ENCODE data around the gene VOPP1. TPM values are rescaled to one million over a fixed set of nuclear protein-coding genes. Genes with fewer than 3 reads are reported as not detected.

VOPP1 gene
- total and polyA plus RNA-seq, 8 donors, result 15.1 to 37.3 (median 19.2) TPM

- Histone ChIP-seq H3K36me3 (no peaks in the 10 kb centered on the region), H3K27ac (no peak overlapping the region), H3K9me3 (no peaks in the 10 kb centered on the region), H3K4me3 (no peak overlapping the region), H3K27me3 (no peaks in the 10 kb centered on the region), H3K4me1 (no peaks in the 10 kb centered on the region)
- peak in 2 of 6 donors; percentile 44 to 66 for DNase-seq
- 63 to 68% methylated on average over 19 of the region's 19 CpGs for WGBS, 2 donors
- peak in 1 of 4 donors; percentile 14 for ATAC-seq
- intact Hi-C loops (cut with DNase I), result no loop called here
- no peak for FAIRE-seq
- TF ChIP-seq CTCF (IDR thresholded peaks at IDR 0.05), result no peak
These were observed 133.4 kb downstream of the VOPP1 start for GRCh38 chr7:55438757-55439525.

- Histone ChIP-seq H3K4me1 (no peaks in the 10 kb centered on the region), H3K36me3 (no peaks in the 10 kb centered on the region), H3K4me3 (no peak overlapping the region), H3K27ac (no peak overlapping the region), H3K27me3 (no peaks in the 10 kb centered on the region), H3K9me3 (no peaks in the 10 kb centered on the region)
- 78 to 84% methylated on average over 13 of the region's 13 CpGs for WGBS, 2 donors
- DNase-seq (no peak), FAIRE-seq (no peak), ATAC-seq (peak in 1 of 4 donors; percentile 47)
- no peak for TF ChIP-seq CTCF (IDR thresholded peaks at IDR 0.05)
- intact Hi-C loops (cut with DNase I), result no loop called here
These were observed 134.1 kb downstream of the VOPP1 start for GRCh38 chr7:55438085-55438756.

GRCh38 chr7:55437375-55437774 lies 134.9 kb downstream of the VOPP1 start:
- no peak for TF ChIP-seq CTCF (IDR thresholded peaks at IDR 0.05)
- Histone ChIP-seq H3K27ac (no peak overlapping the region), H3K36me3 (no peaks in the 10 kb centered on the region), H3K27me3 (no peaks in the 10 kb centered on the region), H3K4me1 (no peaks in the 10 kb centered on the region), H3K9me3 (no peaks in the 10 kb centered on the region), H3K4me3 (no peak overlapping the region)
- WGBS, 2 donors, result 91% methylated on average over 1 of the region's 1 CpG
- no peak for ATAC-seq
- DNase-seq, result no peak
- intact Hi-C loops (cut with DNase I), result no loop called here
- no peak for FAIRE-seq

GRCh38 chr7:55436457-55436856 lies 135.8 kb downstream of the VOPP1 start:
- WGBS, 2 donors, result 74 to 85% methylated on average over 10 of the region's 10 CpGs
- intact Hi-C loops (cut with DNase I), result no loop called here
- ATAC-seq (no peak), FAIRE-seq (no peak), DNase-seq (no peak)
- H3K9me3 ChIP-seq, result no peaks in the 10 kb centered on the region
- H3K4me1 ChIP-seq, result no peaks in the 10 kb centered on the region
- no peaks in the 10 kb centered on the region for H3K27me3 ChIP-seq
- no peaks in the 10 kb centered on the region for H3K36me3 ChIP-seq
- TF ChIP-seq CTCF (IDR thresholded peaks at IDR 0.05), result no peak
- H3K27ac ChIP-seq, result no peak overlapping the region
- no peak overlapping the region for H3K4me3 ChIP-seq

GRCh38 chr7:55435466-55435865 lies 136.8 kb downstream of the VOPP1 start:
- 76 to 83% methylated on average over 10 of the region's 10 CpGs for WGBS, 2 donors
- Histone ChIP-seq H3K27ac (no peak overlapping the region), H3K4me3 (no peak overlapping the region), H3K9me3 (no peaks in the 10 kb centered on the region), H3K4me1 (peaks cover 0 to 3% (median 0%) of the 10 kb centered on the region in 3 donors), H3K27me3 (no peaks in the 10 kb centered on the region), H3K36me3 (no peaks in the 10 kb centered on the region)
- DNase-seq, result no peak
- TF ChIP-seq CTCF (IDR thresholded peaks at IDR 0.05), result no peak
- no peak for ATAC-seq
- no peak for FAIRE-seq
- intact Hi-C loops (cut with DNase I), result no loop called here
